ENCODE results near the gene VSTM4. TPM values are rescaled to one million over a fixed set of nuclear protein-coding genes. Genes with fewer than 3 reads are reported as not detected.

VSTM4 gene
- total RNA-seq, 1 donor from 2014 or later, result 0.22 TPM

- H3K9me3 Mint-ChIP-seq (ENCODE audit: low read depth), result no peaks in the 10 kb centered on the region
- DNase-seq (ENCODE audit: low spot score, unreplicated experiment), result no peak
- no peak for TF ChIP-seq CTCF (IDR thresholded peaks at IDR 0.05; ENCODE audit: unreplicated experiment)
- no peaks in the 10 kb centered on the region for H3K36me3 Mint-ChIP-seq (ENCODE audit: insufficient read depth)
- no peak overlapping the region for H3K27ac Mint-ChIP-seq
- no peak overlapping the region for H3K4me3 Mint-ChIP-seq (ENCODE audit: low read depth)
- H3K27me3 Mint-ChIP-seq, result peaks cover 31% of the 10 kb centered on the region
- peaks cover 4% of the 10 kb centered on the region for H3K4me1 Mint-ChIP-seq (ENCODE audit: low read depth)
These were observed 43.0 kb downstream of the VSTM4 start for GRCh38 chr10:49072166-49072885.

GRCh38 chr10:49071160-49071761 is 44.1 kb downstream of the VSTM4 start:
- TF ChIP-seq CTCF (IDR thresholded peaks at IDR 0.05; ENCODE audit: unreplicated experiment), result no peak
- no peak for DNase-seq (ENCODE audit: low spot score, unreplicated experiment)
- Mint-ChIP-seq H3K4me1 (ENCODE audit: low read depth) (no peaks in the 10 kb centered on the region), H3K4me3 (ENCODE audit: low read depth) (no peak overlapping the region), H3K36me3 (ENCODE audit: insufficient read depth) (no peaks in the 10 kb centered on the region), H3K9me3 (ENCODE audit: low read depth) (no peaks in the 10 kb centered on the region), H3K27me3 (peaks cover 23% of the 10 kb centered on the region), H3K27ac (no peak overlapping the region)

- H3K27ac Mint-ChIP-seq, result no peak overlapping the region
- H3K9me3 Mint-ChIP-seq (ENCODE audit: low read depth), result no peaks in the 10 kb centered on the region
- no peaks in the 10 kb centered on the region for H3K36me3 Mint-ChIP-seq (ENCODE audit: insufficient read depth)
- no peaks in the 10 kb centered on the region for H3K4me1 Mint-ChIP-seq (ENCODE audit: low read depth)
- no peak for DNase-seq (ENCODE audit: low spot score, unreplicated experiment)
- TF ChIP-seq CTCF (IDR thresholded peaks at IDR 0.05; ENCODE audit: unreplicated experiment), result no peak
- H3K27me3 Mint-ChIP-seq, result peaks cover 22% of the 10 kb centered on the region
- no peak overlapping the region for H3K4me3 Mint-ChIP-seq (ENCODE audit: low read depth)
These were observed 44.6 kb downstream of the VSTM4 start for GRCh38 chr10:49070701-49071100.

- H3K4me3 Mint-ChIP-seq (ENCODE audit: low read depth), result no peak overlapping the region
- no peak for DNase-seq (ENCODE audit: low spot score, unreplicated experiment)
- H3K4me1 Mint-ChIP-seq (ENCODE audit: low read depth), result no peaks in the 10 kb centered on the region
- H3K27me3 Mint-ChIP-seq, result peaks cover 39% of the 10 kb centered on the region
- H3K27ac Mint-ChIP-seq, result no peak overlapping the region
- no peaks in the 10 kb centered on the region for H3K36me3 Mint-ChIP-seq (ENCODE audit: insufficient read depth)
- H3K9me3 Mint-ChIP-seq (ENCODE audit: low read depth), result no peaks in the 10 kb centered on the region
- TF ChIP-seq CTCF (IDR thresholded peaks at IDR 0.05; ENCODE audit: unreplicated experiment), result no peak
These were observed 46.6 kb downstream of the VSTM4 start for GRCh38 chr10:49068672-49069217.

GRCh38 chr10:49068209-49068608 is 47.1 kb downstream of the VSTM4 start:
- H3K9me3 Mint-ChIP-seq (ENCODE audit: low read depth), result no peaks in the 10 kb centered on the region
- no peaks in the 10 kb centered on the region for H3K4me1 Mint-ChIP-seq (ENCODE audit: low read depth)
- no peak for TF ChIP-seq CTCF (IDR thresholded peaks at IDR 0.05; ENCODE audit: unreplicated experiment)
- no peak for DNase-seq (ENCODE audit: low spot score, unreplicated experiment)
- no peak overlapping the region for H3K27ac Mint-ChIP-seq
- no peaks in the 10 kb centered on the region for H3K36me3 Mint-ChIP-seq (ENCODE audit: insufficient read depth)
- H3K4me3 Mint-ChIP-seq (ENCODE audit: low read depth), result no peak overlapping the region
- H3K27me3 Mint-ChIP-seq, result peaks cover 43% of the 10 kb centered on the region

Data from progenitor cell of endocrine pancreas (in vitro differentiated cells).